H1 (cell line): ENCODE results near the gene CYP2E1. TPM values are rescaled to one million over a fixed set of nuclear protein-coding genes. Genes with fewer than 3 reads are reported as not detected.

Experiments
- CTCF ChIA-PET: fragments of 300-600 bp; sonication (Branson Sonifier 250); formaldehyde crosslinking; loops from one replicate; lab custom pipeline; 2021; ENCODE audit not compliant: partially characterized antibody; lab: Charles Lee
- POLR2A ChIA-PET: fragments of 300-600 bp; sonication (Branson Sonifier 250); formaldehyde crosslinking; loops from one replicate; lab custom pipeline; 2021; ENCODE audit warnings: inconsistent platforms; ENCODE audit not compliant: partially characterized antibody; lab: Charles Lee
- DNase-seq, 2 experiments: peaks; one replicate each; pipeline versions ENCODE4 v3.0.0 to v3.0.0-alpha.2; 2010 to 2022; ENCODE audit warnings: low spot score in 2 of 2, low read depth in 1 of 2, mixed read lengths in 1 of 2
- FAIRE-seq: peaks from 2 replicates; lab custom pipeline; 2011; peaks lifted over from hg19 to GRCh38; lab: Jason Lieb, UNC
- H2AFZ ChIP-seq: 2 replicates; pipeline ENCODE4 v1.8.1; 2012; ENCODE audit warnings: low read length, inconsistent platforms
- H2AK5ac ChIP-seq: 2 replicates; pipeline ENCODE4 v1.6.1; 2013; ENCODE audit warnings: low read depth, low read length
- H2BK120ac ChIP-seq: replicated peaks from 2 replicates; pipeline ENCODE3; 2013; ENCODE audit warnings: low read depth, low read length, inconsistent platforms
- H2BK12ac ChIP-seq: 2 replicates; pipeline ENCODE4 v1.6.1; 2013; ENCODE audit warnings: low read depth, low read length
- H2BK15ac ChIP-seq: 2 replicates; pipeline ENCODE4 v1.6.1; 2013; ENCODE audit warnings: low read length
- H2BK20ac ChIP-seq: 2 replicates; pipeline ENCODE4 v1.6.1; 2013; ENCODE audit warnings: low read length
- H2BK5ac ChIP-seq: 2 replicates; pipeline ENCODE4 v1.6.1; 2013; ENCODE audit warnings: low read depth, low read length
- H3K14ac ChIP-seq: 2 replicates; pipeline ENCODE4 v1.6.1; 2013; ENCODE audit warnings: inconsistent platforms; ENCODE audit not compliant: insufficient read length
- H3K18ac ChIP-seq: 2 replicates; pipeline ENCODE4 v1.6.1; 2013; ENCODE audit warnings: low read length; ENCODE audit errors: extremely low read depth
- H3K23ac ChIP-seq: 2 replicates; pipeline ENCODE4 v1.6.1; 2013; ENCODE audit warnings: inconsistent platforms; ENCODE audit not compliant: insufficient read length
- H3K23me2 ChIP-seq: 2 replicates; pipeline ENCODE4 v1.6.1; 2013; ENCODE audit warnings: low read depth, low read length
- H3K27ac ChIP-seq: 2 replicates; pipeline ENCODE4 v1.6.1; 2011; ENCODE audit warnings: low read depth, low read length, inconsistent platforms
- H3K27me3 ChIP-seq, 4 experiments: replicated peaks in 1 of 4; 1 replicate in 1 of 4; 2 replicates in 3 of 4; pipeline versions ENCODE4 v1.6.1 to v1.8.1; 2011 to 2013; ENCODE audit warnings: low read length in 3 of 4, mild to moderate bottlenecking in 3 of 4, inconsistent platforms in 2 of 4, mixed read lengths in 2 of 4, moderate library complexity in 1 of 4; ENCODE audit not compliant: control insufficient read depth in 3 of 4, insufficient read depth in 3 of 4; ENCODE audit errors: extremely low read depth in 1 of 4
- H3K36me3 ChIP-seq, 4 experiments: 2 replicates each; pipeline versions ENCODE4 v1.6.1 to v1.8.1; 2011 to 2013; ENCODE audit warnings: mild to moderate bottlenecking in 4 of 4, low read length in 3 of 4, moderate library complexity in 2 of 4, control low read depth in 1 of 4, inconsistent platforms in 1 of 4; ENCODE audit not compliant: insufficient read depth in 4 of 4, control insufficient read depth in 2 of 4
- H3K4ac ChIP-seq: replicated peaks from 2 replicates; pipeline ENCODE3; 2013; ENCODE audit warnings: low read length, low read depth, mixed read lengths, inconsistent platforms; ENCODE audit not compliant: insufficient read length
- H3K4me1 ChIP-seq, 4 experiments: replicated peaks in 1 of 4; 1 replicate in 1 of 4; 2 replicates in 3 of 4; pipeline versions ENCODE4 v1.6.1 to v1.8.1; 2011 to 2013; ENCODE audit warnings: low read length in 3 of 4, inconsistent platforms in 2 of 4, mixed read lengths in 1 of 4; ENCODE audit not compliant: insufficient read depth in 4 of 4, control insufficient read depth in 3 of 4
- H3K4me2 ChIP-seq, 2 experiments: 2 replicates each; pipeline versions ENCODE4 v1.6.1 to v1.8.1; 2011 to 2013; ENCODE audit warnings: low read depth in 2 of 2, low read length in 2 of 2, control low read depth in 1 of 2, inconsistent platforms in 1 of 2, mild to moderate bottlenecking in 1 of 2; ENCODE audit not compliant: insufficient read depth in 1 of 2
- H3K4me3 ChIP-seq, 4 experiments: fragments of 200-600, 300-600 bp in 1 of 4; sonication (generic), shearing (Covaris generic), sonication (Bioruptor Twin) in 1 of 4; 2 replicates each; pipeline versions ENCODE4 v1.5.1 to v1.8.1; 2011 to 2016; ENCODE audit warnings: low read length in 4 of 4, low read depth in 3 of 4, control low read depth in 2 of 4, inconsistent platforms in 2 of 4, mild to moderate bottlenecking in 2 of 4, mixed read lengths in 1 of 4, moderate library complexity in 1 of 4; ENCODE audit not compliant: insufficient read depth in 2 of 4; ENCODE audit errors: extremely low read depth in 1 of 4
- H3K56ac ChIP-seq: replicated peaks from 2 replicates; pipeline ENCODE3; 2013; ENCODE audit warnings: low read depth, mild to moderate bottlenecking, mixed read lengths, low read length, inconsistent platforms; ENCODE audit not compliant: insufficient read length
- H3K79me1 ChIP-seq: 2 replicates; pipeline ENCODE4 v1.6.1; 2013; ENCODE audit warnings: low read depth, low read length, control low read depth
- H3K79me2 ChIP-seq, 2 experiments: 2 replicates each; pipeline versions ENCODE4 v1.6.1 to v1.8.1; 2012 to 2013; ENCODE audit warnings: low read length in 2 of 2, mild to moderate bottlenecking in 2 of 2, inconsistent platforms in 1 of 2; ENCODE audit not compliant: insufficient read depth in 2 of 2, control insufficient read depth in 1 of 2
- H3K9ac ChIP-seq, 4 experiments: replicated peaks in 1 of 4; 1 replicate in 1 of 4; 2 replicates in 3 of 4; pipeline versions ENCODE4 v1.6.1 to v1.8.1; 2011 to 2013; ENCODE audit warnings: low read depth in 3 of 4, low read length in 3 of 4, control low read depth in 2 of 4, mild to moderate bottlenecking in 2 of 4, moderate library complexity in 2 of 4, inconsistent platforms in 1 of 4; ENCODE audit errors: extremely low read depth in 1 of 4
- H3K9me3 ChIP-seq, 2 experiments: 2 replicates each; pipeline versions ENCODE4 v1.6.1 to v1.8.1; 2012 to 2013; ENCODE audit warnings: mild to moderate bottlenecking in 2 of 2, moderate library complexity in 2 of 2, control low read depth in 1 of 2, inconsistent platforms in 1 of 2, low read depth in 1 of 2, low read length in 1 of 2, mixed read lengths in 1 of 2; ENCODE audit not compliant: insufficient read depth in 2 of 2
- H4K20me1 ChIP-seq, 2 experiments: replicated peaks in 1 of 2; 2 replicates each; pipeline versions ENCODE3 to v1.8.1; 2011 to 2013; ENCODE audit warnings: inconsistent platforms in 2 of 2, low read length in 2 of 2, mild to moderate bottlenecking in 1 of 2; ENCODE audit not compliant: insufficient read depth in 2 of 2, control insufficient read depth in 1 of 2
- H4K5ac ChIP-seq: 2 replicates; pipeline ENCODE4 v1.6.1; 2013; ENCODE audit warnings: low read length, low read depth, mixed read lengths, inconsistent platforms; ENCODE audit not compliant: insufficient read length
- H4K8ac ChIP-seq: 2 replicates; pipeline ENCODE4 v1.8.0; 2013; ENCODE audit warnings: mild to moderate bottlenecking, moderate library complexity, low read length, inconsistent platforms; ENCODE audit not compliant: insufficient read depth; ENCODE audit errors: extremely low read depth
- H4K91ac ChIP-seq: replicated peaks from 2 replicates; pipeline ENCODE3; 2013; ENCODE audit warnings: low read length, mixed read lengths, inconsistent platforms; ENCODE audit not compliant: insufficient read length
- BACH1 ChIP-seq: IDR thresholded peaks from 2 replicates; pipeline ENCODE4 v1.6.1; 2012; ENCODE audit warnings: low read length, improper control_type of control experiment
- CBX8 ChIP-seq: fragments of 300-800, 300-1000 bp; sonication (generic); IDR thresholded peaks from 2 replicates; pipeline ENCODE4 v1.7.1; 2016; ENCODE audit warnings: low read depth, low read length, borderline replicate concordance
- CEBPB ChIP-seq: IDR thresholded peaks from 2 replicates; pipeline ENCODE4 v1.6.1; 2012; ENCODE audit warnings: low read depth, low read length
- CHD1 ChIP-seq: IDR thresholded peaks from 2 replicates; pipeline ENCODE4 v1.6.1; 2012; ENCODE audit warnings: low read depth, low read length, improper control_type of control experiment
- KDM5A ChIP-seq: fragments of 200-600 bp; IDR thresholded peaks from 2 replicates; pipeline ENCODE4 v1.7.1; 2012; ENCODE audit warnings: mild to moderate bottlenecking, low read length, inconsistent platforms, mixed read lengths
- NRF1 ChIP-seq: IDR thresholded peaks from 2 replicates; pipeline ENCODE4 v1.6.1; 2011; ENCODE audit warnings: mild to moderate bottlenecking, low read depth, low read length, improper control_type of control experiment
- PHF8 ChIP-seq: fragments of 200-600 bp; sonication (generic); conservative IDR thresholded peaks from 2 replicates; pipeline ENCODE4 v1.7.1; 2012; ENCODE audit warnings: low read depth, mild to moderate bottlenecking, inconsistent platforms, low read length, moderate library complexity
- SIX5 ChIP-seq: IDR thresholded peaks from 2 replicates; pipeline ENCODE4 v1.6.1; 2011; ENCODE audit warnings: mild to moderate bottlenecking, low read depth, low read length
- TBP ChIP-seq: IDR thresholded peaks from 2 replicates; pipeline ENCODE4 v1.6.1; 2011; ENCODE audit warnings: low read depth, low read length, improper control_type of control experiment
- WGBS, 2 experiments: shearing (Covaris generic) in 1 of 2; methylation state at CpG; one replicate each; pipeline versions ENCODE4 v1.1.6 to v1.1.7; 2013 to 2015; ENCODE audit warnings: low lambda C conversion rate in 2 of 2, mixed read lengths in 2 of 2, inconsistent platforms in 1 of 2, low coverage in 1 of 2, missing lambda C conversion rate in 1 of 2; ENCODE audit not compliant: insufficient replicate concordance in 2 of 2, insufficient coverage in 1 of 2, insufficient read length in 1 of 2; ENCODE audit errors: extremely low coverage in 1 of 2, missing lambda C conversion rate in 1 of 2; 5-methylcytosine and 5-hydroxymethylcytosine counted together
- polyA plus RNA-seq, 7 experiments: library from polyadenylated mRNA; depleted of rRNA in 3 of 7; stranded (reverse) in 5 of 7; unstranded in 2 of 7; fragments of >200 nt in 5 of 7; fragments of 200-250 nt in 2 of 7; gene quantifications; 1 replicate in 5 of 7; 2 replicates in 1 of 7; 4 replicates in 1 of 7; pipeline versions ENCODE4 v1.2.1 to v1.2.3, GENCODE V29; 2011 to 2013; ENCODE audit warnings: missing spikeins in 2 of 7, mixed read lengths in 2 of 7
- total RNA-seq: library from RNA; stranded (reverse); fragmentation: NEBNext Ultra II Directional; extraction: Animal tissue kit (Norgen Biotek cat#: 25700); gene quantifications from 2 replicates; pipeline ENCODE4 v1.2.1, GENCODE V29; 2021

Gene CYP2E1
- total and polyA plus RNA-seq, 2 of the 8 experiments (the other 6 are each of a cell fraction or from before 2014, with no cell fraction given): 0.11 TPM; not detected in 1

GRCh38 chr10:133525444-133525843 lies 1.7 kb upstream of the CYP2E1 start:
- Histone ChIP-seq H3K79me1 (no peaks in the 10 kb centered on the region), H3K79me2 (no peaks in the 10 kb centered on the region), H3K14ac (no peak overlapping the region), H3K27ac (no peak overlapping the region), H3K4me2 (no peak overlapping the region), H2BK15ac (no peak overlapping the region), H3K23ac (no peak overlapping the region), H4K8ac (no peak overlapping the region), H3K4me1 (no peaks in the 10 kb centered on the region), H3K18ac (no peak overlapping the region), H4K91ac (no peak overlapping the region)
- POLR2A ChIA-PET: no interaction called here
- no peak for DNase-seq
- TF ChIP-seq CHD1 (no peak), TBP (no peak), BACH1 (no peak), CBX8 (no peak), CEBPB (no peak), SIX5 (no peak), PHF8 (no peak), NRF1 (no peak), KDM5A (no peak)
- TF ChIP-seq, all 59 proteins: peak for 0
- Histone ChIP-seq H3K56ac (no peak overlapping the region), H3K27me3 (no peaks in the 10 kb centered on the region), H2BK5ac (no peak overlapping the region), H3K4me3 (no peak overlapping the region), H2BK20ac (no peak overlapping the region), H4K20me1 (no peaks in the 10 kb centered on the region), H2BK120ac (no peak overlapping the region), H4K5ac (no peak overlapping the region), H2BK12ac (no peak overlapping the region), H3K4ac (no peak overlapping the region), H2AFZ (no peak overlapping the region), H3K23me2 (peaks cover 2% of the 10 kb centered on the region; the same call in 1 of the 2 replicates), H3K36me3 (peaks cover 0 to 3% (median 0%) of the 10 kb centered on the region in 4 experiments; a peak in 1 of 8 replicates), H2AK5ac (no peak overlapping the region), H3K9ac (no peak overlapping the region), H3K9me3 (peaks cover 46 to 72% of the 10 kb centered on the region in 2 experiments)
- 83% methylated on average over 7 of the region's 7 CpGs; no CpG with 5 or more reads in 1 of the 2 experiments for WGBS, 2 experiments
- FAIRE-seq: no peak
- CTCF ChIA-PET: no interaction called here
